Sigmoid colon (tissue), 7 donors: ENCODE data around the gene HIVEP3. TPM values are rescaled to one million over a fixed set of nuclear protein-coding genes. Genes with fewer than 3 reads are reported as not detected.
A peak's percentile ranks its signal among the peaks of the same experiment; 100 is the strongest.

Experiments
- DNase-seq: peaks from one replicate; pipeline ENCODE4 v3.0.0-alpha.2; 2019
- H3K27ac ChIP-seq, 4 donors: fragments of 200-600 bp; sonication (generic); one replicate each; pipeline ENCODE4 v1.5.1; 2016 to 2019; ENCODE audit warnings: mild to moderate bottlenecking in 1 of 4
- H3K27me3 ChIP-seq, 3 donors: fragments of 200-600 bp; sonication (generic); one replicate each; pipeline ENCODE4 v1.5.1; 2019; ENCODE audit warnings: mild to moderate bottlenecking in 1 of 3
- H3K36me3 ChIP-seq, 4 donors: fragments of 200-600 bp; sonication (generic); one replicate each; pipeline ENCODE4 v1.5.1; 2016 to 2019
- H3K4me1 ChIP-seq, 4 donors: fragments of 200-600 bp; sonication (generic); one replicate each; pipeline ENCODE4 v1.5.1; 2017 to 2019
- H3K4me3 ChIP-seq, 4 donors: fragments of 200-600 bp; sonication (generic); one replicate each; pipeline ENCODE4 v1.5.1; 2017 to 2019; ENCODE audit warnings: mild to moderate bottlenecking in 2 of 4, moderate library complexity in 1 of 4
- H3K9me3 ChIP-seq, 4 donors: fragments of 200-600 bp in 3 of 4; sonication (generic) in 3 of 4; one replicate each; pipeline versions ENCODE4 v1.5.1 to v1.6.1; 2013 to 2019
- CTCF ChIP-seq, 4 experiments: fragments of 450-650 bp in 3 of 4; fragments of 200-600 bp in 1 of 4; IDR thresholded peaks; one replicate each; pipeline ENCODE4 v1.5.1; 2016 to 2019; ENCODE audit warnings: antibody characterized with exemption in 4 of 4, mild to moderate bottlenecking in 3 of 4, moderate library complexity in 2 of 4
- EP300 ChIP-seq, 4 donors: sonication (generic); formaldehyde crosslinking; IDR thresholded peaks; one replicate each; pipeline ENCODE4 v1.6.1; 2017; ENCODE audit warnings: antibody characterized with exemption in 4 of 4
- POLR2A ChIP-seq, 2 donors: fragments of 450-650 bp; IDR thresholded peaks; one replicate each; pipeline ENCODE4 v1.6.1; 2016; ENCODE audit warnings: antibody characterized with exemption in 2 of 2, mild to moderate bottlenecking in 2 of 2, moderate library complexity in 2 of 2
- POLR2AphosphoS5 ChIP-seq, 4 donors: sonication (generic); formaldehyde crosslinking; IDR thresholded peaks; one replicate each; pipeline ENCODE4 v1.6.1; 2017; ENCODE audit warnings: antibody characterized with exemption in 4 of 4
- WGBS, 2 donors: extraction: QIAGEN DNeasy Blood & Tissue Kit; methylation state at CpG; one replicate each; pipeline ENCODE4 v1.1.7; 2013; 5-methylcytosine and 5-hydroxymethylcytosine counted together
- intact Hi-C: fragments of 100-400 bp; cut with DNase I; formaldehyde crosslinking; loops from one replicate; pipeline ENCODE4 v1.15.1; 2023
- polyA plus RNA-seq, 3 donors: library from polyadenylated mRNA; stranded (reverse); fragments of 200-250 nt; gene quantifications; one replicate each; pipeline ENCODE4 v1.2.3, GENCODE V29; 2013
- total RNA-seq, 4 donors: library from RNA; depleted of rRNA; stranded (reverse); fragments of >200 nt; gene quantifications; one replicate each; pipeline ENCODE4 v1.1.0, GENCODE V29; 2016
- donor health status: healthy with polysubstance abuse.
- donor health status: Bipolar disorder and iron deficiency.
- donor health status: healthy.

Gene HIVEP3
- total and polyA plus RNA-seq, 7 donors: 1.4 to 7.8 (median 3.2) TPM

DNA sequence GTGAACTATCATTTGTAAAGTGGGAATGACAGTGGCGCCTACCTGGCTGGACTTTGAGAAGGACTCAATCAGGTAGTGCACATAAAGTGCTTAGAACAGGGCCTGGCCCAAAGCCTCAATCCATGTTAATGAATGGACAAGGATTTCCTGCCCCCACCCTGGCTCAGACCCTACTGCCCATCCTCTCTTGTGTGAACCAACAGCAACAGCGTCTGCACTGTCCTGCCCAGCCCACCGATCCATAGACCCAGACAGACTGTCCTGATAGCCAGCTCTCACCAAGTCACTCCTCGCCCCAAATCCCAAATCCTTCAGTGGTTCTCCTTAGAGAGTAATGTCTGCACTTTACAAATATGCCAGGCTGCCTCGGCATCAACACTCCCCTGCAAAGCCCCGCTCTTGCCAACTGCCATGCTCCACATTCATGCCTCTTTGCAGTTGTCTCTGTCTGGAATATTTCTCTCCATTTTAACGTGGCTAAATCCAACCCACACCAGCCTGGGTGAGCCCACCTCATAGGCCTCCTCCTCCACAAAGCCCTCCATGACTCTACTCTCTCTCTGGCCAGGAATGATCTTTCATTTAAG, 276.7 kb downstream of the HIVEP3 start:
- Histone ChIP-seq H3K36me3 (no peaks in the 10 kb centered on the region), H3K27ac (no peak overlapping the region), H3K9me3 (no peaks in the 10 kb centered on the region), H3K27me3 (no peaks in the 10 kb centered on the region), H3K4me1 (no peaks in the 10 kb centered on the region), H3K4me3 (no peak overlapping the region)
- intact Hi-C loops: no loop called here
- TF ChIP-seq POLR2AphosphoS5 (IDR thresholded peaks at IDR 0.05): no peak
- no peak for TF ChIP-seq CTCF (IDR thresholded peaks at IDR 0.05)
- TF ChIP-seq EP300 (IDR thresholded peaks at IDR 0.05): no peak
- no peak for TF ChIP-seq POLR2A (IDR thresholded peaks at IDR 0.05)
- no peak for DNase-seq
- 91% methylated on average over 7 of the region's 7 CpGs for WGBS, 2 donors

GRCh38 chr1:41641475-41641814, 277.3 kb downstream of the HIVEP3 start:
- Histone ChIP-seq H3K36me3 (no peaks in the 10 kb centered on the region), H3K27me3 (no peaks in the 10 kb centered on the region), H3K4me1 (no peaks in the 10 kb centered on the region), H3K27ac (no peak overlapping the region), H3K4me3 (no peak overlapping the region), H3K9me3 (no peaks in the 10 kb centered on the region)
- no peak for DNase-seq
- intact Hi-C loops: no loop called here
- 64 to 92% methylated on average over 3 of the region's 3 CpGs for whole genome bisulfite sequencing, 2 donors
- TF ChIP-seq EP300 (IDR thresholded peaks at IDR 0.05) (no peak), POLR2AphosphoS5 (IDR thresholded peaks at IDR 0.05) (no peak), CTCF (IDR thresholded peaks at IDR 0.05) (no peak), POLR2A (IDR thresholded peaks at IDR 0.05) (no peak)

DNA sequence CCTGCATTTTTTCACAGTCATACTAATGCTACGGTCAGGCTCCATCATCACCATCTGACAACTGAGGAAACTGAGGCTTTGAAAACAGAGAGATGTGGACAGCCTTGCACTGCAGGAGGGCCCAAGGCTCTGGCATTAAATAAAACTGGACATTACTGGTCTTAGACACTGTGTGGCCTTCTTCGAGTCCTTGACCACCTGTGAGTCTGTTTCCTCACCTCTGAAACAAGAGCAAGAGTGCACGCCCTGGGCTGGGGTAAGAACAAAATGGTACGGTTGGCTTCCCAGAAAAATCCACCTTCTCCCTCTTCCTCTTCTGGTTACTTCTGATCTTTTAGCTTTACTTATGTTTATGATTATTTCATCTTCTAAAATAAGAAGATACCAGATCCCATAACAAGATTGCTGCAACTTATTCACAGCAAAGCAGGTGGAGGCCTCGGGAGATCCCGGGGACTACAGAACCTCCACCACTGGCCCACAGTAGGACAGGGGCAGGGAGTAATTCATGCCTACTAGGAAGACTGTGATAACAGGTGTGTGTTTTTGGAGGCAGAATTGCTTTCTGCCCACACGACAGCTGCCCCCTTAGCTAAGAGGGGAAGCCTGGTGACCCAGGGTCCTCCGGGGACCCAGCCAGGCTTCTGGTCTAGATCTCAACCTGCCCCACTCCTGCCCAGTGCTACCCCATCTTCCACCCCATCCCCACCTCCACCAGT, 277.8 kb downstream of the HIVEP3 start:
- intact Hi-C loops: no loop called here
- Histone ChIP-seq H3K9me3 (no peaks in the 10 kb centered on the region), H3K27ac (no peak overlapping the region), H3K4me1 (no peaks in the 10 kb centered on the region), H3K4me3 (no peak overlapping the region), H3K27me3 (no peaks in the 10 kb centered on the region), H3K36me3 (no peaks in the 10 kb centered on the region)
- peak; percentile 21 for DNase-seq
- TF ChIP-seq EP300 (IDR thresholded peaks at IDR 0.05) (no peak), POLR2A (IDR thresholded peaks at IDR 0.05) (no peak), CTCF (IDR thresholded peaks at IDR 0.05) (no peak), POLR2AphosphoS5 (IDR thresholded peaks at IDR 0.05) (no peak)
- 85 to 94% methylated on average over 8 of the region's 8 CpGs for WGBS, 2 donors

DNA sequence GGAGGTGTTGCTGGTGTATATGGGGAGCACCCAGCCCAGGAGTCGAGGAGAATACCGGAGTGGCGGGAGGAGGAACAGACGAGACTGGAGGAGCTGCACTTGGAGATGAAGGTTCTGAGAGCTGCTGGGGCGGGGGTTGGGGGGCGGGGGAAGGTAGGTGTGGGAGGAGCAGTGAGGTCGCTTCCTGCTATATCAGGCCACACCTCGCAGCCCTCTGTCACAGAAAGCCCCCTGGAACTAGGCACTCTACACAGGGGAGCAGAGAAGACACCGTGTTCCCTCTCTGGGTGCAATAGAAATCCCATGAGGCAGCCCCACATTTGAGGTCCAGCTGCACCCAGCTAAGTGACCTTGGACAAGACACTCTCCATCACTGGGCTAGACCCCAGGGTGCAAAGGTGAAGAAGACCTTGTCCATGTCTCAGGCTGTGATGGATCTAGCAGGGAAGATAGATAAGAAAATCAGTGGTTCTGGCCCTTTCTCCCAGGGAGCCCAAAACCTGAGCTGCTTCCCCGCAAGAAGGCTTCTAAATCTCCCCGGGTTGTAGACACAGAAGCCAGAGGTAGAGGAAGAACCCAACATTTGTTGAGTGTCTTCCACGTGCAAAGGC, 278.5 kb downstream of the HIVEP3 start:
- no peak for DNase-seq
- Histone ChIP-seq H3K36me3 (no peaks in the 10 kb centered on the region), H3K27ac (no peak overlapping the region), H3K27me3 (no peaks in the 10 kb centered on the region), H3K4me3 (no peak overlapping the region), H3K4me1 (no peaks in the 10 kb centered on the region), H3K9me3 (no peaks in the 10 kb centered on the region)
- intact Hi-C loops: no loop called here
- TF ChIP-seq EP300 (IDR thresholded peaks at IDR 0.05): no peak
- no peak for TF ChIP-seq POLR2A (IDR thresholded peaks at IDR 0.05)
- TF ChIP-seq CTCF (IDR thresholded peaks at IDR 0.05): no peak
- no peak for TF ChIP-seq POLR2AphosphoS5 (IDR thresholded peaks at IDR 0.05)
- 74 to 75% methylated on average over 12 of the region's 12 CpGs for WGBS, 2 donors
